Progenitor cell of endocrine pancreas (in vitro differentiated cells): ENCODE data around the gene RAPGEF3. TPM values are rescaled to one million over a fixed set of nuclear protein-coding genes. Genes with fewer than 3 reads are reported as not detected.

ENCODE experiments used
- DNase-seq: peaks from one replicate; pipeline ENCODE4 v3.0.0; 2021; ENCODE audit warnings: low spot score; ENCODE audit not compliant: unreplicated experiment
- H3K27ac Mint-ChIP-seq: 2 replicates; pipeline ENCODE4 v1.8.0; 2021; ENCODE audit warnings: mild to moderate bottlenecking, moderate library complexity, mixed read lengths
- H3K27me3 Mint-ChIP-seq: 2 replicates; pipeline ENCODE4 v1.8.0; 2021; ENCODE audit warnings: mixed read lengths
- H3K36me3 Mint-ChIP-seq: 2 replicates; pipeline ENCODE4 v1.8.0; 2022; ENCODE audit warnings: mixed read lengths; ENCODE audit not compliant: insufficient read depth
- H3K4me1 Mint-ChIP-seq: 2 replicates; pipeline ENCODE4 v1.8.0; 2021; ENCODE audit warnings: low read depth, mixed read lengths
- H3K4me3 Mint-ChIP-seq: 2 replicates; pipeline ENCODE4 v1.8.0; 2021; ENCODE audit warnings: low read depth, mild to moderate bottlenecking, moderate library complexity, mixed read lengths
- H3K9me3 Mint-ChIP-seq: 2 replicates; pipeline ENCODE4 v1.8.0; 2021; ENCODE audit warnings: low read depth, mixed read lengths
- CTCF ChIP-seq: fragments of 200-600 bp; sonication (generic); IDR thresholded peaks from one replicate; pipeline ENCODE4 v1.5.0; 2021; ENCODE audit warnings: antibody characterized with exemption, mild to moderate bottlenecking; ENCODE audit not compliant: unreplicated experiment
- total RNA-seq: library from RNA; stranded (reverse); gene quantifications from 2 replicates; pipeline ENCODE4 v1.2.1, GENCODE V29; 2021

The RAPGEF3 gene
- total RNA-seq, 1 donor from 2014 or later: 1.7 TPM

- no peak for TF ChIP-seq CTCF
- Mint-ChIP-seq H3K4me1 (peaks cover 2% of the 10 kb centered on the region), H3K9me3 (no peaks in the 10 kb centered on the region), H3K27ac (no peak overlapping the region), H3K27me3 (no peaks in the 10 kb centered on the region), H3K4me3 (no peak overlapping the region), H3K36me3 (peaks cover 6% of the 10 kb centered on the region)
- DNase-seq: no peak
Observed at GRCh38 chr12:47795121-47795813, 36.6 kb upstream of the RAPGEF3 start.

GRCh38 chr12:47794679-47795078 lies 36.0 kb upstream of the RAPGEF3 start:
- no peak for TF ChIP-seq CTCF

GRCh38 chr12:47793015-47793681 lies 34.5 kb upstream of the RAPGEF3 start:
- Mint-ChIP-seq H3K27me3 (no peaks in the 10 kb centered on the region), H3K36me3 (peaks cover 12% of the 10 kb centered on the region), H3K4me3 (no peak overlapping the region), H3K9me3 (no peaks in the 10 kb centered on the region), H3K27ac (no peak overlapping the region), H3K4me1 (peaks cover 2% of the 10 kb centered on the region)
- no peak for TF ChIP-seq CTCF
- DNase-seq: no peak

More at GRCh38 chr12:47794679-47795078, 36.0 kb upstream of the RAPGEF3 start:
- H3K27me3 Mint-ChIP-seq: no peaks in the 10 kb centered on the region
- H3K27ac Mint-ChIP-seq: no peak overlapping the region
- no peak overlapping the region for H3K4me3 Mint-ChIP-seq
- H3K4me1 Mint-ChIP-seq: peaks cover 2% of the 10 kb centered on the region
- no peak for DNase-seq
- no peaks in the 10 kb centered on the region for H3K9me3 Mint-ChIP-seq
- peaks cover 6% of the 10 kb centered on the region for H3K36me3 Mint-ChIP-seq

- Mint-ChIP-seq H3K27me3 (no peaks in the 10 kb centered on the region), H3K36me3 (peaks cover 14% of the 10 kb centered on the region), H3K9me3 (no peaks in the 10 kb centered on the region), H3K4me3 (no peak overlapping the region), H3K27ac (no peak overlapping the region), H3K4me1 (no peaks in the 10 kb centered on the region)
- no peak for DNase-seq
- no peak for TF ChIP-seq CTCF
Observed at GRCh38 chr12:47791874-47792273, 33.2 kb upstream of the RAPGEF3 start.

GRCh38 chr12:47791351-47791746 lies 32.7 kb upstream of the RAPGEF3 start:
- Mint-ChIP-seq H3K9me3 (no peaks in the 10 kb centered on the region), H3K4me3 (no peak overlapping the region), H3K4me1 (no peaks in the 10 kb centered on the region), H3K27ac (no peak overlapping the region), H3K36me3 (peaks cover 14% of the 10 kb centered on the region), H3K27me3 (no peaks in the 10 kb centered on the region)
- TF ChIP-seq CTCF: no peak
- DNase-seq: no peak
